Esophagus squamous epithelium (tissue), 5 donors: ENCODE measurements around the gene MARCHF10. TPM values are rescaled to one million over a fixed set of nuclear protein-coding genes. Genes with fewer than 3 reads are reported as not detected.

ENCODE experiments used
- DNase-seq: peaks from one replicate; lab custom pipeline; 2025; lab: John Stamatoyannopoulos, UW
- H3K27ac ChIP-seq, 4 donors: fragments of 200-600 bp; sonication (generic); one replicate each; pipeline ENCODE4 v1.5.1; 2016 to 2019; ENCODE audit warnings: mild to moderate bottlenecking in 1 of 4
- H3K27me3 ChIP-seq, 4 donors: fragments of 200-600 bp; sonication (generic); 1 replicate in 3 of 4; 2 replicates in 1 of 4; pipeline versions ENCODE4 v1.5.1 to v1.6.0; 2017 to 2021; ENCODE audit warnings: antibody characterized with exemption in 1 of 4
- H3K36me3 ChIP-seq, 3 donors: fragments of 200-600 bp; sonication (generic); one replicate each; pipeline ENCODE4 v1.5.1; 2016 to 2019
- H3K4me1 ChIP-seq, 3 donors: fragments of 200-600 bp; sonication (generic); one replicate each; pipeline ENCODE4 v1.5.1; 2017 to 2019
- H3K4me3 ChIP-seq, 4 donors: fragments of 200-600 bp; sonication (generic); 1 replicate in 3 of 4; 2 replicates in 1 of 4; pipeline ENCODE4 v1.5.1; 2016 to 2019; ENCODE audit warnings: mild to moderate bottlenecking in 2 of 4, moderate library complexity in 1 of 4
- H3K9me3 ChIP-seq, 3 donors: fragments of 200-600 bp; sonication (generic); one replicate each; pipeline ENCODE4 v1.5.1; 2016 to 2019
- POLR2A ChIP-seq, 4 donors: fragments of 450-650 bp; IDR thresholded peaks; one replicate each; pipeline ENCODE4 v1.6.1; 2017; ENCODE audit warnings: antibody characterized with exemption in 4 of 4, mild to moderate bottlenecking in 4 of 4, moderate library complexity in 3 of 4
- WGBS, 2 donors: methylation state at CpG; one replicate each; pipeline ENCODE4 v1.1.5; 2018; 5-methylcytosine and 5-hydroxymethylcytosine counted together
- intact Hi-C: fragments of 100-400 bp; cut with DNase I; formaldehyde crosslinking; loops from one replicate; pipeline ENCODE4 v1.15.0; 2022
- total RNA-seq, 4 donors: library from RNA; depleted of rRNA; stranded (reverse); fragments of >200 nt; gene quantifications; one replicate each; pipeline ENCODE4 v1.1.0, GENCODE V29; 2016
- TF ChIP-seq, protein P1 (sequence below), 6 experiments: fragments of 450-650 bp in 4 of 6; fragments of 200-600 bp in 2 of 6; sonication (generic) in 2 of 6; IDR thresholded peaks; one replicate each; pipeline ENCODE4 v1.5.1; 2016 to 2019; ENCODE audit warnings: antibody characterized with exemption in 6 of 6, mild to moderate bottlenecking in 4 of 6, moderate library complexity in 4 of 6
- donor health status: DM: yes; HTN: yes; CAD: no.

The MARCHF10 gene
- total RNA-seq, 4 donors from 2014 or later, result not detected

DNA sequence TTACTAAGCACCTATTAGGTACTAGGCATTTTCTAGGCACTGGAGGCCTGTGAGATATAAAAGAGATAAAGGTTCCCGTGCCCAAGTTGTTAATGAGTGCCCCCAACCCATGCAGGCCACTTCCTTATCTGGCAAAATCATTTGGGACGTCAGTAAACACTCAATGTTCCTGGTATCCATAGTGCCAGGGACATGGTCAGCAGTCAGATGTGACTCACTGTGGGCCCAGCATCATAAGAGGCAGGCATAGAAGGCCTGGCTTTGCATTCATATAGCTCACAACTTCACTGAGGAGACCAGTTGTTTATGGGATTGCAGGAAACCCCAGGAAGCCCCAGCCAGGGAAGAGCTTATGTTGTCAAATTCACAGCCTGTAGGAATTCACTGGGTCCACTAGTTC lies 99.5 kb downstream of the MARCHF10 start:
- H3K27me3 ChIP-seq, result no peaks in the 10 kb centered on the region
- H3K4me3 ChIP-seq, result no peak overlapping the region
- H3K9me3 ChIP-seq, result peaks cover 0 to 9% (median 7%) of the 10 kb centered on the region in 3 donors
- peaks cover 1 to 32% (median 10%) of the 10 kb centered on the region in 3 donors for H3K4me1 ChIP-seq
- intact Hi-C loops, result loop anchor here (5.0 kb wide), 1 partner anchor 259 kb away; the partner anchor contains the start of gene TANC2
- TF ChIP-seq, protein P1, sequence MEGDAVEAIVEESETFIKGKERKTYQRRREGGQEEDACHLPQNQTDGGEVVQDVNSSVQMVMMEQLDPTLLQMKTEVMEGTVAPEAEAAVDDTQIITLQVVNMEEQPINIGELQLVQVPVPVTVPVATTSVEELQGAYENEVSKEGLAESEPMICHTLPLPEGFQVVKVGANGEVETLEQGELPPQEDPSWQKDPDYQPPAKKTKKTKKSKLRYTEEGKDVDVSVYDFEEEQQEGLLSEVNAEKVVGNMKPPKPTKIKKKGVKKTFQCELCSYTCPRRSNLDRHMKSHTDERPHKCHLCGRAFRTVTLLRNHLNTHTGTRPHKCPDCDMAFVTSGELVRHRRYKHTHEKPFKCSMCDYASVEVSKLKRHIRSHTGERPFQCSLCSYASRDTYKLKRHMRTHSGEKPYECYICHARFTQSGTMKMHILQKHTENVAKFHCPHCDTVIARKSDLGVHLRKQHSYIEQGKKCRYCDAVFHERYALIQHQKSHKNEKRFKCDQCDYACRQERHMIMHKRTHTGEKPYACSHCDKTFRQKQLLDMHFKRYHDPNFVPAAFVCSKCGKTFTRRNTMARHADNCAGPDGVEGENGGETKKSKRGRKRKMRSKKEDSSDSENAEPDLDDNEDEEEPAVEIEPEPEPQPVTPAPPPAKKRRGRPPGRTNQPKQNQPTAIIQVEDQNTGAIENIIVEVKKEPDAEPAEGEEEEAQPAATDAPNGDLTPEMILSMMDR (IDR thresholded peaks at IDR 0.05), result no peak
- TF ChIP-seq POLR2A (IDR thresholded peaks at IDR 0.05), result no peak
- WGBS, 2 donors, result 63 to 64% methylated on average over 2 of the region's 2 CpGs
- H3K36me3 ChIP-seq, result no peaks in the 10 kb centered on the region
- DNase-seq, result no peak
- no peak overlapping the region for H3K27ac ChIP-seq

DNA sequence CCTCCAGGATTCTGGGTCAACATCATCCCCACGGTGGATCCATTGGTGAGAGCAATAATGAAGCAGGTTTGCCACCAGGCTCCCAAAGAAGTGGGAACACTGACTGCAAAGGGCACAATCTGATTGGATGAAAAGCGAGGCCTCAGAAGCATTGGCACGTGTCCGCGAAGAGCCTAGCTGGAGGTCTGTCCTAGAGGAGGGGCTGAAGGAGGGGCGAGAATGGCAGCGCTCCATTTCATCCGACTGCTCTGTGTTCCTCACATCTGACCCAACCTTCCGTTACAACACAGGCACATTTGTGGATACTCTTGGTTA lies 100.7 kb downstream of the MARCHF10 start:
- WGBS, 2 donors, result 98 to 99% methylated on average over 9 of the region's 9 CpGs
- Histone ChIP-seq H3K27me3 (no peaks in the 10 kb centered on the region), H3K4me1 (peaks cover 5 to 44% (median 21%) of the 10 kb centered on the region in 3 donors), H3K27ac (no peak overlapping the region), H3K9me3 (peaks cover 0 to 9% (median 7%) of the 10 kb centered on the region in 3 donors), H3K36me3 (no peaks in the 10 kb centered on the region), H3K4me3 (no peak overlapping the region)
- TF ChIP-seq POLR2A (IDR thresholded peaks at IDR 0.05), result no peak
- TF ChIP-seq, protein P1 (IDR thresholded peaks at IDR 0.05), result no peak
- intact Hi-C loops, result loop anchor here (5.0 kb wide), 1 partner anchor 260 kb away; the partner anchor contains the start of gene TANC2
- no peak for DNase-seq

DNA sequence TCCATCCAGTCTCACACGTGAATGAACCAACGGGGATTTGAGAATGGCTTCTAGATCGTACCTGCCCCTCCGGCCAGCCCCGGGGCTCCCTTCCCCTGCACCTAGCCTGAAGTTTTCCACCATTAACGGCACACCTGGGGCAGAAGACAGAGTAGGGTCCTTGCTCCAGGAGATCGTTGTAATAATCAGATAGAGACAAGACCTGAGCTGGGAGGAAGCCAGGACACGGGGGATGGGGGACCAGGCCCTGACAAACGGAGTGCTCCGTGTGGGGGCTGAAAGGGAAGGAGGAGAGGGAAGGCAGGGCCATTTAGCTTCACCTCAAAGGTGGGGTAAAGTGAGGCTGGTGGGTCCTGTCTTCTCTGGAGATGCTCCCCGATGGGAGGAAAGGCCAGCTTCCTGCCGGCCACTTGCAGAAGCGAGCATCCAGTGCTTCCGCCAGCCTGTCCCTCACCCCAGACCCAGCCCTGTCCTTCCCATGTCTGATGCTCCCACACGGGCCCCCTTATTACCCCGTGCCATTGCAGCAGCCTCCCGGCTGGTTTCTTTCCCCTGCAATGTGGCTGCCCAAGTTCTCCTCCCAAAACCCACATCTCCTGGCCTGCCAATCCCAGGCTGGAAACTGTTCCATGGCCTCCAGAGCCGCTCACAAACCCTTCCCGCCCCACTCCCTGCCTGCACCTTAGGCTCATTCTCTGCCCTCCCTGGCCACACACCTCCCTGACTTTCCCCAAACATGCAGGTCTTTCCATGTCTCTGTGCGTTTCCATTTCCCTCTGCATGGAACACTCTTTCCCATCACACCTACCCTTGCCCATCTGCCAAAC lies 101.3 kb downstream of the MARCHF10 start:
- DNase-seq, result no peak
- intact Hi-C loops, result loop anchor here (5.0 kb wide), 1 partner anchor 260 kb away; the partner anchor contains the start of gene TANC2
- Histone ChIP-seq H3K4me3 (no peak overlapping the region), H3K27me3 (peaks cover 0 to under 1% (median 0%) of the 10 kb centered on the region in 4 donors), H3K9me3 (peaks cover 0 to 9% (median 7%) of the 10 kb centered on the region in 3 donors), H3K36me3 (no peaks in the 10 kb centered on the region), H3K27ac (peak overlapping the region in 1 of 4 donors; percentile 91), H3K4me1 (peaks cover 5 to 45% (median 21%) of the 10 kb centered on the region in 3 donors)
- WGBS, 2 donors, result 91 to 92% methylated on average over 13 to 19 of the region's 20 CpGs
- TF ChIP-seq, protein P1 (IDR thresholded peaks at IDR 0.05), result no peak
- no peak for TF ChIP-seq POLR2A (IDR thresholded peaks at IDR 0.05)

DNA sequence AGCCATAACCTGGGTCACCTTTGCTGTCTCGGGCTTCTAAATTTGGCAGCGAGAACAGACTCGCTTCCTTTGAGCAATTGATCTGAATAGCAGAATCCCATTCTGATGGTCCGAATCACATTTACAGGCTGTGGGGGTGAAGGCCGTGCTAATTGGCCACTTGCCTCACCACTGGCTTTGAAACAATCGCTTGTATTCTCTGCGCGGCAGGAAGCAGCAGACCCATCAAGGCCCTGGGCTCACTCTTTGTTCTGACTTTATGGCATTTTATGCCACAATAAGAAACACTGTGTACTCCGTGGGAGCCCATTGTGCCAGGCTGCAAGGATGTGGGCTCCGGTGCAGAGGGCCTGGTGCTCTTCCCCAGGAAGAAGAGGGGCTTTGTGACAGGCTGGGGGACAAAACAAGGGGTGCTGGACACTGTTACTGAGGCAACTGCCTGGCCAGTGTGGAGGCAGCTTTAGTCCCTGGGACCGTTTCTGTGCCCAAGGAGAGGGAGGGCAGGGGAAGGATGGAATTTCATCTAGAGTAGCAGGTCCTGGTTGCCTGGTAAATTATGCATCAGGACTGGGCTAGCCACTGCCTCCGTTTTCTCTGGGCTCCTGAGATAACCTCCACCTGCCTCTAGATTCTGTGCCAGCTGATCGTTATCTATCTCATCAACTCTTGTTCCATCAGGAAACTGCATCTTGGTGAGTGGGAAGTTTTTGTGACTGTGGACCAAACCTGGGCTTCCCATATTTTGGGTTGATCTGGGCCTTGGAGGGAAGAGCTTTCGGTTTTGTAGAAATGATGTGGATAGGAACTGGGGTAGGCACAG lies 102.1 kb downstream of the MARCHF10 start:
- no peak for TF ChIP-seq POLR2A (IDR thresholded peaks at IDR 0.05)
- TF ChIP-seq, protein P1 (IDR thresholded peaks at IDR 0.05), result no peak
- DNase-seq, result no peak
- intact Hi-C loops, result loop anchor here (5.0 kb wide), 1 partner anchor 261 kb away; the partner anchor contains the start of gene TANC2
- peak overlapping the region; percentile 66 to 91 (median 85) for H3K27ac ChIP-seq
- peaks cover 5 to 45% (median 21%) of the 10 kb centered on the region in 3 donors for H3K4me1 ChIP-seq
- H3K9me3 ChIP-seq, result peaks cover 0 to 9% (median 7%) of the 10 kb centered on the region in 3 donors
- no peaks in the 10 kb centered on the region for H3K36me3 ChIP-seq
- WGBS, 2 donors, result 40 to 50% methylated on average over 7 to 10 of the region's 14 CpGs
- peaks cover 0 to 7% (median 0%) of the 10 kb centered on the region in 4 donors for H3K27me3 ChIP-seq
- H3K4me3 ChIP-seq, result peak overlapping the region in 2 of 4 donors; percentile 53 to 91
